Activated CD8-positive, alpha-beta T cell treated with anti-CD3 and anti-CD28 coated beads for 36 hours (primary cell): ENCODE measurements around the gene NUDT8. TPM values are rescaled to one million over a fixed set of nuclear protein-coding genes. Genes with fewer than 3 reads are reported as not detected.

Source experiments
- ATAC-seq: fragments of 200-7000 bp; cut with Tn5 transposase; one replicate; pipeline ENCODE4 v1.10.0; 2021; ENCODE audit warnings: mild to moderate bottlenecking, moderate library complexity
- CTCF ChIA-PET: fragments of 350-600 bp; sonication (Branson Sonifier 250); formaldehyde crosslinking; loops from one replicate; lab custom pipeline; 2021; ENCODE audit warnings: antibody characterized with exemption; lab: Charles Lee
- POLR2A ChIA-PET: fragments of 350-600 bp; sonication (Branson Sonifier 250); formaldehyde crosslinking; loops from one replicate; lab custom pipeline; 2021; ENCODE audit warnings: antibody characterized with exemption; lab: Charles Lee
- DNase-seq: peaks from one replicate; pipeline ENCODE4 v3.0.0-alpha.2; 2020
- H3K27ac Mint-ChIP-seq: one replicate; pipeline ENCODE4 v1.8.0; 2021; ENCODE audit warnings: mild to moderate bottlenecking, mixed read lengths
- H3K27me3 Mint-ChIP-seq: one replicate; pipeline ENCODE4 v1.8.0; 2021; ENCODE audit warnings: mixed read lengths
- H3K36me3 Mint-ChIP-seq: one replicate; pipeline ENCODE4 v1.8.0; 2021; ENCODE audit warnings: low read depth, mixed read lengths
- H3K4me1 Mint-ChIP-seq: one replicate; pipeline ENCODE4 v1.8.0; 2021; ENCODE audit warnings: low read depth, mixed read lengths
- H3K4me3 Mint-ChIP-seq: one replicate; pipeline ENCODE4 v1.8.0; 2021; ENCODE audit warnings: mild to moderate bottlenecking, moderate library complexity, mixed read lengths
- H3K9me3 Mint-ChIP-seq: one replicate; pipeline ENCODE4 v1.8.0; 2021; ENCODE audit warnings: mixed read lengths
- CTCF ChIP-seq: fragments of 200-600 bp; IDR thresholded peaks from one replicate; pipeline ENCODE4 v1.8.0; 2022; ENCODE audit warnings: antibody characterized with exemption, mild to moderate bottlenecking
- intact Hi-C: fragments of 100-400 bp; cut with micrococcal nuclease; formaldehyde crosslinking; loops from one replicate; pipeline ENCODE4 v1.10.0; 2022
- total RNA-seq, 2 experiments: library from RNA; stranded (reverse); gene quantifications; one replicate each; pipeline ENCODE4 v1.2.3, GENCODE V29; 2021

Gene NUDT8
- total RNA-seq, 2 experiments from 2014 or later = 35.5 to 39.5 TPM

- Mint-ChIP-seq H3K27me3 (no peaks in the 10 kb centered on the region), H3K4me1 (peaks cover 51% of the 10 kb centered on the region), H3K4me3 (no peak overlapping the region), H3K27ac (peak overlapping the region; percentile 62), H3K36me3 (no peaks in the 10 kb centered on the region), H3K9me3 (peaks cover 2% of the 10 kb centered on the region)
- ATAC-seq (peak; percentile 31), DNase-seq (peak; percentile 42)
- POLR2A ChIA-PET = interaction anchor here (0.6 to 1.3 kb wide), 4 partner anchors 11 to 500 kb away, joined by 3 to 6 read pairs (median 4); partner anchors contain the start of gene NUDT8
- CTCF ChIA-PET = interaction anchor here (0.9 to 11.8 kb wide), 6 partner anchors 10 to 31 kb away, joined by 3 to 127 read pairs (median 4); partner anchors contain the start of gene NUDT8
- intact Hi-C loops = no loop called here
- no peak for TF ChIP-seq CTCF
Measured at GRCh38 chr11:67645521-67646461, 16.1 kb upstream of the NUDT8 start.

DNA sequence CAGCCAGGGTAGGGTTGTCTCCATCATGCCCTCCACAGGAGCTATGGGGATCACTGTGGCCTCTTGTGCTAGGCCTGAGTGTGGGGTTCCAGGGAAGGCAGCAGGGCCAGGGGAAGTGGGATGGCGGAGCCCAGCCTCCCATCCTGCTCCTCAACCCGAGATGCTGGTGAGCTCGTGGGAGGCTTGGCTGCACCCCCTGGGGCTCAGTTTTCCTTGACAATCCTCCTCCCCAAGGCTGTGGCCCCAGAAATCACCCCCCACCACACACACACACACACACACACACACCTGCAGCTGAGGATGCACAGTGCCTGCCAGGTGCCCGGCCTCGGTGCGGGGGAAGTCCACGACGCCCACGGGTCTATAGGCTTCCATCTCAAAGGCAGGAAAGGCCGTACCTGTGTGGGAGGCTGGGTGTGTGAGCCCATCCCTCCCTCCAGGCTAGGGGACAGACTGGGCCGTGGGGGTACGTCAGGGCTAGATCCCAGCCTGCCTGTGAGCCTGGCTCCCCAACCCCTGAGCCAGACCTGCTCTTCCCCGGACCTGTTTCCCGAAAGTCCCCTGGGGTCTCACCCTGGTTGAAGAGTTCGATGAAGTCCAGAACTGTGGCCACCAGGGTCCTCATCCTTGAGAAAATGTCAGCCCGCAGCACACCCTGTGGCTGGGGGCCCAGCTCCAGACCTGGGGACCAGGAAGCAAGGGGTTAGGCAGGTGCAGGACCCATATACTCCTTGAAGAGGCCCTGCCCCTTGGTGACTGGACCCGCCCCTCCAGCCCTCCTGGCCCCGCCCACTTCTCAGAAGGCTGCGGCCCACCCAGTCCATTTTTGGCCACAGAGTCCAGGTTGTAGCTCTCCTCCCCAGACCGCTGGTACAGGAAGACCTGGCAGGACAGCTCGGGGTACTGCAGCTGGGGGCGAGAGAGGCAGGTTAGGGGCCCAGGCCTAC lies 15.0 kb upstream of the NUDT8 start:
- no peaks in the 10 kb centered on the region for H3K36me3 Mint-ChIP-seq
- DNase-seq (peak; percentile 39), ATAC-seq (no peak)
- intact Hi-C loops = no loop called here
- peaks cover 2% of the 10 kb centered on the region for H3K9me3 Mint-ChIP-seq
- ChIA-PET CTCF (interaction anchor here (0.6 to 11.8 kb wide), 5 partner anchors 14 to 549 kb away, joined by 3 to 127 read pairs (median 3); partner anchors contain the start of gene NUDT8), POLR2A (interaction anchor here (1.3 to 1.4 kb wide), 2 partner anchors 13 to 15 kb away, joined by 3 to 6 read pairs; partner anchors contain the start of gene NUDT8)
- TF ChIP-seq CTCF = no peak
- no peaks in the 10 kb centered on the region for H3K27me3 Mint-ChIP-seq
- H3K4me3 Mint-ChIP-seq = no peak overlapping the region
- H3K27ac Mint-ChIP-seq = no peak overlapping the region
- peaks cover 43% of the 10 kb centered on the region for H3K4me1 Mint-ChIP-seq

DNA sequence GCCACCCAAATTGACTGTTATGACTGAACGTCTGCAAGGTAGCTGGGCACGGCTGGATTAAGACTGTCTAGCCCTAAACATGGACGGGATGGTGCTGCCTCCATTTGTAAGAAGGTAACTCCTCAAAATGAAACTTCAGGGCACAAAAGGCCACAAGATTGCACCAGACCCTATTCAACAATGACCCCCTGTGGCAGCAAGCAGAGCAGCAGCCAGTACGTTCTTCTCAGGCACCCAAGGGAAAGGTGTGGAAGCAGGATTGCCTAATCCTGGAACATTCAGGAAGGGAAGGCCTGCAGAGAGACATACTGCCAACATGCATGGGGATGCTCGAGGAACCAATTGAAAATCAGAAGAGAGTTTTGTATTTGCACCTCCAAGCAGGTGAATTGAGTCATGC lies 14.3 kb upstream of the NUDT8 start:
- ATAC-seq = no peak
- intact Hi-C loops = no loop called here
- H3K4me3 Mint-ChIP-seq = no peak overlapping the region

More for the DNA sequence above, 14.3 kb upstream of the NUDT8 start:
- Mint-ChIP-seq H3K9me3 (peaks cover 2% of the 10 kb centered on the region), H3K36me3 (no peaks in the 10 kb centered on the region), H3K27me3 (no peaks in the 10 kb centered on the region), H3K4me1 (peaks cover 36% of the 10 kb centered on the region), H3K27ac (no peak overlapping the region)
- ChIA-PET POLR2A (interaction anchor here (1.4 kb wide), 1 partner anchor 12 kb away, joined by 3 read pairs; no protein-coding TSS in a partner anchor), CTCF (interaction anchor here (0.6 to 11.8 kb wide), 2 partner anchors 14 to 550 kb away, joined by 3 to 127 read pairs; partner anchors contain the start of gene NUDT8)
- TF ChIP-seq CTCF = peak; percentile 46
- no peak for DNase-seq
